ENCODE data around the gene FGF11.
"Not testable (repeated sequence)": the region's sequence is repeated elsewhere in the genome, so short reads cannot be mapped to it uniquely, and the experiment has no call there.

Gene FGF11

GRCh38 chr17:7460850-7461660, 21.7 kb downstream of the FGF11 start:
- DNase-seq (ENCODE audit: low read depth in 3 of 3): no peak

DNA sequence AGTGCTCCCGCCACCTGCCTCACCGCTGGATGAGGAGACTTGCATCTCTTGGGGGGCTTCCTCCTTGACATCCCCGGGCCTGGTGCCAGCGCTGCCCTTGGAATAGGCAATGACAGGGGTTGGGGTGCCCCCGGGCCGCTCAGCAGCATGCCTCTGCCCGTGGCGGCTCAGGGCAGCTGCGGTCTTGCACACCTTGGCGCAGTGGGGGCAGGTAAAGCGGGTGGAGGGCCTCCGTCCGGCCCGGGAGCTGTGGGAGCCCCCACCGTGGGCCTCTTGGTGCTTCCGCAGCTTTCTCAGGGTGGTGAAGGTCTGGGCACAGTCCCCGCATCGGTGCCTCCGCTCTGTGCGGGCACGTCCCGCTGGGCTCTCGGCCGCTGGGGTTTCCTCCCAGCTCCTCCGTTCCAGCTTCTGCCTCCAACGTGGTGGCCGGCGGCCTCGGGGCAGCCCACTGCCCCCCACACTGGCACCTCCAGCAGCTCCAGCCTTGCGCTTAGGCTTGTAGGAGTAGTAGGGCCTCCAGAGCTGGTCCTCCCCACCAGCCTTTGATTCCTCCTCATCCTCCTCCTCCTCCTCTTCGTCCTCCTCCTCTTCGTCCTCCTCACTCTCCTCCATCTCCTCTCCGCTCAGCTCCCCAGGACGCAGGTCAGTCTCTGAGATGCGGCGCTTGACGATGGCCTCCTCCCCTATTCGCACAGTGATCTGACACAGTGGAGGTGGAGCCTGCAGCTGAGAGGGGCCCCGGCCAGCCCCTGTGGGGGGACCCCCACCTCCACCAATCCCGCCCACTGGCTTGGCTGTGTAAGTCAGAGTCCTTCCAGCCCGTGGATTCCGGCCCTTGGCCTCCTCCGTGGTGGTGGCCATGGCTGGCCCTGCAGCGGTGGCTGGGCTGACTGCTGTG, 23.4 kb downstream of the FGF11 start:
- DNase-seq (ENCODE audit: low read depth in 3 of 3): no peak

DNA sequence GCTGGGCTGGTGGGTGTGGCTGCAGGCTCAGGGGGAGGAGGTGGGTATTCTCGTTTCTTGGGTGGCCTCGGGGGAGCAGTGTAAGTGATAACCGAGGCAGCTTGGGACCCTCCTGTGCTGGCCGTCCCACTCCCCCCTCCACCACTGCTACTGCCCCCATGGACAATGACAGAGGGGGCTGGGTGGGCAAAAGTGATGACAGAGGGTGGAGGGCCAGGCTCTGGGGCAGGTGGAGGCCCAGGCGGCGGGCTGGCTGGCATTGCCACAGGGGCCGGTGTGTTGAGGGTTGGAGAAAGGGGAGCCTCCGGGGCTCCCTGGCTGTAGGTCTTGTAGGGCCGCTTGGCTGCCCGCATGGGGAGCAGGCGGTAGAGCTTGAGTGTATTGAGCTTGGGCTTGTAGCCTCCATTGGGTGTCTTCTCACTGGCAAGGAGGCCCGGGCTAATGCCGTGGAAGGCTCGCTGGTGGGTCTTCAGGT, 24.1 kb downstream of the FGF11 start:
- DNase-seq (ENCODE audit: low read depth in 3 of 3): no peak

DNA sequence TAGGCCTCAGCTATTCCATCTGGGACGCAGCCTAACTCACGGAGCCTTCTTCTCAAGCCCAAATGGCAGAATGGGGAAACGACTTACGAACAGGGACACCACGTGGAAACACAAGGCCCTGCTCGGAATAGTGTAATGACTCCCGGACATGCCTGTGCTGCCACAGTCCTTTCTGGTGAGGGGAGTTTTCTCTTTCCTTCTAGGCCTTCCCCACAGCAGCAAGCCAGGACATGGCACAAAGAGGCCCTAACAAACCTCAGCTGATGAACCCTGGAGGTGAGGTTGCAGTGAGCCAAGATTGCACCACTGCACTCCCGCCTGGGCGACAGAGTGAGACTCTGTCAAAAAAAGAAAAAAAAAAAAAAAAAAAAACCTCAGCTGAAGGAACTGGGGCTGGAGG, 24.8 kb downstream of the FGF11 start:
- no peak for DNase-seq (ENCODE audit: low read depth in 3 of 3)

DNA sequence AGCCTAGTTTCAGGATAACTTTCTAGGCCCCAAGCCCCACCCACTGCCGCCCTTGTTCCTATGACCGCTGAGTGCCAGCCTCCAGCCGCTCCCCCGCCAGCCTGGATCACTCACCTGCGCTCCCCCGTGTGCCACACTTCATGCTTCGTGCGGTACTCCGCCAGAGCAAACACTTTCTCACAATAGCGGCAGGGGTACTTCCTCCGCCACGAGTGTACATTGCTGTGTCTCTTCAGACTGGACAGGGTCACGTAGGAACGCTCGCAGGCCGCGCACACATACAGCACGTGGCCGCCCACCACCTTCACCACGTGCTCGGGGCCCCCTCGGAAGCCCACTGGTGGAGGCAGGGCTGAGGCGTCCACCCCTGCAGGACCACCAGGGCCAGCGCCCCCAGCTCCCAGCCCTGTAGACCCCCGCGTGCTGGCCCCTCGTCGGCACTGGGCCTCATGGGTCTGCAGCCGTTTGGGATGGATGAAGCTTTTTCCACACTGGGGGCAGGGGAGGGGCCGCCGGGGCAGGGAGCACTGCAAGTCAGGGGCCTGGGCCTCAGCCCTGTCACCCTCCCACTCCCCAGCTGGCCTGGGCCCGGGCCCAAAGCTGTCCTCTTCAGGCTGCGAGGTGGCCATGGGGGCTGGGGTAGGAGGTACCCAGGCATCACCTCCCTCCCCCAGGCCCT, 26.4 kb downstream of the FGF11 start:
- no peak for DNase-seq (ENCODE audit: low read depth in 3 of 3)

- no peak for DNase-seq (ENCODE audit: low read depth in 3 of 3)
Observed at GRCh38 chr17:7466318-7466638, 27.0 kb downstream of the FGF11 start.

DNA sequence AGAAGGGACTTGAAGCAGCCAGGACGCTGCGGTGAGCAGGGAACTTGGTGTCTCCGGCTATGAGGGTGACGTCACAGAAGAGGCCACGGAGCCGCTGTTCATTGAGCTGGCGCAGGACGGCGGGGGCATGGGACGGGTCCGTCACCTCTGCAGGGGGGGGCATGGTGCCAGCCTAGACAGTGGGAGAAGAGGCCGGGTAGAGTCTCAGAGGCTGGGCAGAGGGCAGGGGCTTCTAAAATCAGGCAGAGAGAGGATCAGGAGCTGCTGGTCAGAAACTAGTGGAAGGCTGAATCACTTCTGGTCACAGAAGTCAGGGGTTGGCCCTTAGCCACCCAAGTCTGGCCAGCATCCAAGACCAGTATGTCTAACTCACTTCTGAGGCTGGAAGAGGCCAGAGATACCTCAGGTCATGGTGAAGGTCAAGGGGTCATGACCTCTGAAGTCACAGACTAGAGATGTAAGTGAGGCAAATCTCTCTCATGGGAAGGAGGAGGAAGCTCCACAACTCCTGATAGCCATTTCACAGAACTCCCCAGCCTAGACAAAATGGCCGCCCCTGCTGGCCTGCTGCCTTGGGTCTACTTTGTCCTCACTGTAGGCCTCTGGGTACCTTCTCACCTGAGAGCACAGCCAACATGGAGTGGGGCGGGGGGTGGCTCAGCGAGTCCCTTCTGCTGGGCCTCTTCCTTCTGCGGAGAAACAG, 27.5 kb downstream of the FGF11 start:
- no peak for DNase-seq (ENCODE audit: low read depth in 3 of 3)

DNA sequence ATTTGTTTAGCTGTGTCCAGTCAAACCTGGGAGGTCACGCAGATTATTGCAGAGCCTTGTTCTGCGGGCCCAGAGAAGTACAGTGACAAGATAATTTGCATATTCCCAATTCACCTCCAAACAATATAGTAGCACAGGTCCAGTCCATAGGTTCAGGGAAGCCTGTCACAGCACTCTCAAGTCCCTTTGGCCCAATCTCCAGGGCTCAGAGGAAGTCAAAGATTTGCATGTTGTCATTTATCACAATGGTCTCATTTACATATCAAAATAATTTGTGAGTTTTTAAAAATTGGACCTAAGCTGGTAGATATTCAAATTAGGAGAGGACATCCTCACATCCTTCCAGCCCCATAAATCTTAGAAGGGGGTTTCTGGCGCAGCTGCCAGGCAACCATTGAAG, 28.2 kb downstream of the FGF11 start:
- no peak for DNase-seq (ENCODE audit: low read depth in 3 of 3)

DNA sequence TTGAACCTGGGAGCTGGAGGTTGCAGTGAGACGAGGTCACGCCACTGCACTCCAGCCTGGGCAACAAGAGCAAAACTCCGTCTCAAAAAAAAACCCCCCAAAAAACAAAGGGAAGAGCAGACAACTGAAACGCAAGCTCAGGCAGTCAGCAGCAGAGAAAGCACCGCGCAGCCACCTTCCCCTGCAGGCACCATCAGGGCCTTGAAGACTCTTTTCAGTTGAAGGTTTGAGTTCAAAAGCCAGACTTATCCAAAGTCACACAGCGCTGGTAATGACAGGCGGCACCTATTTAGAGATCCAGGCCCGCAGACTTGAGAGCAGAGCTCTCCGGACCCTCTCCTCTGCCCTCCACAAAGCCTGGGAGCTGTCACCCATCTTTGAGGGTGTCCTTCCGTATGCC, 29.0 kb downstream of the FGF11 start:
- DNase-seq (ENCODE audit: low read depth in 3 of 3): no peak

GRCh38 chr17:7468804-7469389, 29.6 kb downstream of the FGF11 start:
- DNase-seq (ENCODE audit: low read depth in 3 of 3): no peak

- not testable (repeated sequence) for DNase-seq (ENCODE audit: low read depth in 3 of 3)
Observed at GRCh38 chr17:7469843-7470242, 30.5 kb downstream of the FGF11 start.

DNA sequence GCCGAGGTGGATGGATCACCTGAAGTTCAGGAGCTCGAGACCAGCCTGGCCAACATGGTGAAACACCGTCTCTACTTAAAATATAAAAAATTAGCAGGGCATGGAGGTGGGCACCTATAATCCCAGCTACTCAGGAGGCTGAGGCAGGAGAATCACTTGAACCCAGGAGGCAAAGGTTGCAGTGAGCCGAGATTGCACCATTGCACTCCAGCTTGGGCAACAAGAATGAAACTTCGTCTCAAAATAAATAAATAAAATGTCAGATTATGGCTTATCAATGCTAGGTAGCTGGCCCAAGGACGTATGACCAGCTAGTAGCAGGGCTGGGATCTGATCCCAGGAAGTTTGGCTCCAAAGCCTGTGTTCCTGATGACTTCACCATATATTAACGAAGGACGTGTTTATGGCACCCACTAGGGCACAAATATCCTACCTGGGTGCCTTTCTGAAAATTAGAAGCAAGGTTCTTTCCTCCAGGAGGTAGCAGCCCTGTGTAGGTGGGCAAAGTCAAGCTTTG, 31.2 kb downstream of the FGF11 start:
- DNase-seq (ENCODE audit: low read depth in 3 of 3): not testable (repeated sequence)

- no peak for DNase-seq (ENCODE audit: low read depth in 3 of 3)
Observed at GRCh38 chr17:7471729-7472128, 32.4 kb downstream of the FGF11 start.

- not testable (repeated sequence) for DNase-seq (ENCODE audit: low read depth in 3 of 3)
Observed at GRCh38 chr17:7474767-7475166, 35.5 kb downstream of the FGF11 start.

DNA sequence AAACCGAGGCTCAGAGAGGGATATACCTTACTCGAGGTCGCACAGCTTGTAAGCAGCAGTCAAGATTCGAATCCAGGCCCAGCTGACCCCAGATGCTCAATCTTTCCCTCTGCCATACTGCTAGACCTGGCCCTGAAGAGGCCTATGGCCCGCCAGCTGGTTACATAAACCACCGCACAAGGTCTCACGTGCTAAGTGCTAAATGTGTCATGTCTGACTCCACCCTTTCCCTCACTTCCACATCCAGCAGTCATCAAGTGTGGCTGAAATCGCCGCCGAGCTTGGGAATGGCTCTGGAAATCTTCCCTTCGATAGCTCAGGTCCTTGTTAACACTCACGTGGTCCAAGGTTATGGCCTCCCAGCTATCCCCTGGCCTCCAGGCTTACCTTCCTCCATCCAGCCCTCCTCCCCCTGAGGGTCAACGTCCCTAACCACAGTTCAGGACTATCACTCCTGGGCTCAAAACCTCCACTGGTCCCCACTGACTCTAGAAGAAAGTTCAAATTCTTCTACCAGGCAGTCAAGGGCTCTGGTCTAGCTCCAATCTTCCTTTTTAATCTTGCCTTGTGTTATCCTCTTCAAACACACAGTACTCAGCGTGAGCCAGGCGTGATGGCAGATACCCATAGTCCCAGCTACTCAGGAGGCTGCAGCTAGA, 36.6 kb downstream of the FGF11 start:
- DNase-seq (ENCODE audit: low read depth in 3 of 3): no peak

GRCh38 chr17:7476494-7476893, 37.2 kb downstream of the FGF11 start:
- no peak for DNase-seq (ENCODE audit: low read depth in 3 of 3)

DNA sequence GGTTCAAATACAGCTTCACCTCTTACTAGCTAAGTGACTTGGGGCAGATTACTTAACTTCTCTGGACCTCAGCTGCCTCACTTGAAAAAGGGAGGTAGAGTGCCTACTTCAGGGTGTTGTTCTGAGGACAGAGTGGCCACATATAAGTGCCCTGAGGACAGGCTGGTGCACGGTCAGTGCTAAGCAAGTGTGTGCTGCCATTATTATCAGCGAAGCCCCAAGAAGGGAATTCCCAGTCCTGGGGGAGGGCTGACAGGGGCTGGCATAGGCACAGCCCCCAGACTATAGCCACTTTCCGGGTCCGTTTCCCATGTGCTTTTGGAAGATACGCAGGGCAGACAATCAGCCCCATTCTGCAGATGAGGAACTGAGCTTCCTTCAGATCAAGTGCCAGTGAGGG, 37.6 kb downstream of the FGF11 start:
- no peak for DNase-seq (ENCODE audit: low read depth in 3 of 3)

DNA sequence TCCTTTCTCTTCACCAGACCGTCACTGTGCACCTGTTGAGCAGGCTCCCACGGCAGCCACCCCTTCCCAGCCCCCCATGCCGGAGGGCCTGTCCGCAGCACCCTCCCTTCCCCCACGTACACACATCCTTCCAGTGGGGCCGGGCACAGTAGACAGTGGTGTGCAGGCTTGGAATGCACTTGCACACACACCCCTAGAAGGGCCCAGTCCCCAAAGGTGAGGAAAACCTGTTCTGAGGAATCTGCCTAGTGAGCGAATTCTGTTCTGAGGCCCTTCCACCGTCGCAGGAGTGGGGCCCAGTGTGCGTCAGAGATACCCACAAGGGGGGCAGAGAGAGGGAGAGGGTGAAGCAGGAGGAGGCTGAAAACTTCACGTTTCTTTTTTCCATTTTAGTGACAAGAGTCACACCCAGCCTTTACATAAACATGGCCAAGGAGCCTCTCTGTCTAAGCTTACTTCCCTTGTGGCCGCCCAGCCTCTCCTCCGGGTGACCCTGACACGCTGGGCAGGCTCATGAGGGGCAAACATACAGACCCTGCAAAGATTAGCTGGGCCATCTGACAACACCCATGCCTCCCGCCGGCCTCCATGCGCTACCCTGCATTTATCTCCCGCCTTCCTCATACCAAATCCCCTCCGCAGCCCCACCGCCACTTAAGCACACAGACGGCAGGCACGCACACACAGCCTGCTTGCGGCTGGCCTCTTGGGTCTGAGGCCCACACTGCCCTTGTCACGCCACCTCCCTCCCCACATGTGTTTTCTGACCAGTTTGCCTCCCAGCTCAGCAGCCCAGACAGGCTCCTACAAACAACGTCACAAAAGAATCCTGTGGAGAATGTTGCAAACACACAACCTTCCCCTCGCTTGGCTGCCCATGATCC, 38.3 kb downstream of the FGF11 start:
- no peak for DNase-seq (ENCODE audit: low read depth in 3 of 3)
